H1 (cell line): ENCODE results near the gene KRTAP29-1. TPM values are rescaled to one million over a fixed set of nuclear protein-coding genes. Genes with fewer than 3 reads are reported as not detected.

Source experiments
- BACH1 ChIP-seq: IDR thresholded peaks from 2 replicates; pipeline ENCODE4 v1.6.1; 2012; ENCODE audit warnings: low read length, improper control_type of control experiment
- CHD7 ChIP-seq: fragments of 300-600 bp; sonication (generic); IDR thresholded peaks from 2 replicates; pipeline ENCODE4 v1.7.1; 2012; ENCODE audit warnings: low read length, moderate library complexity, mild to moderate bottlenecking, inconsistent platforms; ENCODE audit not compliant: insufficient replicate concordance
- KDM1A ChIP-seq: fragments of 200-600, 300-600 bp; sonication (generic); IDR thresholded peaks from 2 replicates; pipeline ENCODE4 v1.7.1; 2016; ENCODE audit warnings: mild to moderate bottlenecking, low read length, borderline replicate concordance
- NANOG ChIP-seq: IDR thresholded peaks from 2 replicates; pipeline ENCODE4 v1.6.1; 2011; ENCODE audit warnings: low read length, low read depth, mild to moderate bottlenecking, inconsistent platforms; ENCODE audit not compliant: insufficient read depth, poor library complexity, severe bottlenecking
- POLR2A ChIP-seq, 2 experiments: IDR thresholded peaks; 1 replicate in 1 of 2; 2 replicates in 1 of 2; pipeline ENCODE4 v1.6.1; 2011; ENCODE audit warnings: low read depth in 2 of 2, low read length in 2 of 2, mild to moderate bottlenecking in 2 of 2; ENCODE audit errors: control extremely low read depth in 1 of 2
- POLR2AphosphoS5 ChIP-seq: IDR thresholded peaks from 2 replicates; pipeline ENCODE4 v1.6.1; 2011; ENCODE audit warnings: low read depth, low read length
- SIN3A ChIP-seq, 2 experiments: IDR thresholded peaks in 1 of 2; conservative IDR thresholded peaks in 1 of 2; 2 replicates each; pipeline ENCODE4 v1.6.1; 2011 to 2012; ENCODE audit warnings: low read length in 2 of 2, improper control_type of control experiment in 1 of 2, low read depth in 1 of 2, mild to moderate bottlenecking in 1 of 2
- polyA plus RNA-seq, 7 experiments: library from polyadenylated mRNA; depleted of rRNA in 3 of 7; stranded (reverse) in 5 of 7; unstranded in 2 of 7; fragments of >200 nt in 5 of 7; fragments of 200-250 nt in 2 of 7; gene quantifications; 1 replicate in 5 of 7; 2 replicates in 1 of 7; 4 replicates in 1 of 7; pipeline versions ENCODE4 v1.2.1 to v1.2.3, GENCODE V29; 2011 to 2013; ENCODE audit warnings: missing spikeins in 2 of 7, mixed read lengths in 2 of 7
- total RNA-seq: library from RNA; stranded (reverse); fragmentation: NEBNext Ultra II Directional; extraction: Animal tissue kit (Norgen Biotek cat#: 25700); gene quantifications from 2 replicates; pipeline ENCODE4 v1.2.1, GENCODE V29; 2021

KRTAP29-1 gene
- total and polyA plus RNA-seq, 2 of the 8 experiments (the other 6 are each of a cell fraction or from before 2014, with no cell fraction given): not detected

- TF ChIP-seq CHD7 (no peak), POLR2A (IDR thresholded peaks at IDR 0.05; ENCODE audit: control extremely low read depth in 1 of 2, low read depth in 2 of 2, low read length in 2 of 2) (no peak), NANOG (no peak), KDM1A (no peak), BACH1 (no peak), SIN3A (conservative IDR thresholded peaks at IDR 0.05 in 1 of 2, IDR thresholded peaks at IDR 0.05 in 1 of 2; ENCODE audit: low read depth in 1 of 2, low read length in 2 of 2) (no peak), POLR2AphosphoS5 (no peak)
These were observed 5.7 kb upstream of the KRTAP29-1 start (continued) for GRCh38 chr17:41308251-41308917.
